GM20000 (cell line): ENCODE results near the gene NTF4.
"Not testable (repeated sequence)": the region's sequence is repeated elsewhere in the genome, so short reads cannot be mapped to it uniquely, and the experiment has no call there.

Experiments
- DNase-seq: peaks from one replicate; pipeline ENCODE4 v3.0.0; 2012; ENCODE audit warnings: low spot score
- CTCF ChIP-seq: IDR thresholded peaks from 2 replicates; pipeline ENCODE4 v1.5.1; 2012; ENCODE audit warnings: mild to moderate bottlenecking, control low read depth; ENCODE audit errors: extremely low read depth, missing control alignments

Gene NTF4

GRCh38 chr19:49061000-49061399 lies 3.6 kb downstream of the NTF4 start:
- no peak for TF ChIP-seq CTCF
- no peak for DNase-seq

- no peak for TF ChIP-seq CTCF
- peak; percentile 17 for DNase-seq
Measured at GRCh38 chr19:49059053-49059452, 5.6 kb downstream of the NTF4 start.

GRCh38 chr19:49058562-49058961 lies 6.1 kb downstream of the NTF4 start:
- DNase-seq, result peak; percentile 52
- no peak for TF ChIP-seq CTCF

GRCh38 chr19:49057636-49058234 lies 6.9 kb downstream of the NTF4 start, which contains the start of gene CGB7:
TSS of gene CGB7 (minus strand) at chr19:49057749. CDS start at chr19:49055375, 2,374 bp downstream.
- no peak for TF ChIP-seq CTCF
- peak; percentile 58 for DNase-seq

- not testable (repeated sequence) for DNase-seq
Measured at GRCh38 chr19:49056902-49057596, 7.6 kb downstream of the NTF4 start.

- peak; percentile 89 for DNase-seq
- TF ChIP-seq CTCF, result no peak
Measured at GRCh38 chr19:49056101-49056901, 8.3 kb downstream of the NTF4 start.

GRCh38 chr19:49050376-49051033 lies 14.1 kb downstream of the NTF4 start:
- not testable (repeated sequence) for DNase-seq

- DNase-seq, result not testable (repeated sequence)
Measured at GRCh38 chr19:49049834-49050233, 14.8 kb downstream of the NTF4 start.

- DNase-seq, result not testable (repeated sequence)
Measured at GRCh38 chr19:49049011-49049410, 15.6 kb downstream of the NTF4 start, which contains the start of gene CGB8. TSS of gene CGB8 (minus strand) at chr19:49049111. CDS start at chr19:49048739, 372 bp downstream.

- DNase-seq, result not testable (repeated sequence)
Measured at GRCh38 chr19:49043548-49043947, 21.1 kb downstream of the NTF4 start, which contains the start of gene CGB5. TSS of gene CGB5 (plus strand) at chr19:49043848. CDS start at chr19:49044210, 362 bp downstream.

GRCh38 chr19:49042666-49043065 lies 22.0 kb downstream of the NTF4 start:
- not testable (repeated sequence) for DNase-seq
